GM21786 (cell line): ENCODE results near the gene NT5DC4.
"Not testable (repeated sequence)": the region's sequence is repeated elsewhere in the genome, so short reads cannot be mapped to it uniquely, and the experiment has no call there.

Source experiments
- ATAC-seq: cut with Tn5 transposase; IDR thresholded peaks from one replicate; pipeline ENCODE4 v1.9.1; 2021; ENCODE audit not compliant: unreplicated experiment

Gene NT5DC4

DNA sequence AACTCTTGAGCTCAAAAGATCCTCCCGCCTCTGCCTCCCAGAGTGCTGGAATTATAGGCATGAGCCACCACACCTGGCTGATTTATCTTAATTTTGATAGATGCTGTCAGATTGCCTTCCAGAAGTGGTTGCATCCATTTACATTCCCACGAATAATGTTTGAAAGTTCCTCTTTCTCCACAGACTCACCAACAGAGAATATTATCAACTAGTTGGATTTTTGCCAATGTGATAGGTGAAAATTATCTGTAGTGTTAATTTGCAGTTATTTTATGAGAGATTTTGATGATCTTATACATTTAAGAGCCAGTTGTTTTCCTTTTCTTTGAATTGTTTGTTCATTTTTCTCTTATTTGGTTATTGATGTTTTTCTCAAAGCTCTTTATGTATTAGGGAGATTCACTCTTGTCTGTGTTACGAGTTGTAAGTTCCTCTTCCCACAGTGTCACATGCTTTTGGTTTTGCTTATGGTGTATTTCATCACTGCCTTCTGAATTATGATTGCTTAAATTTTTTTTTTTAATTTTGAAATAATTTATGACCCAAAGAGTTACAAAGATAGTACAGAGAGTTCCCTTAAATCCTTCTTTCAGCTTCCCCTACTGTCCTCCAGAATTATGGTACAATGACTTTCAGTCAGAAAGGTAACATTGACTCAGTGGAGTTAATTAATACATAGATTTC lies 20.7 kb upstream of the NT5DC4 start:
- ATAC-seq, result no peak

DNA sequence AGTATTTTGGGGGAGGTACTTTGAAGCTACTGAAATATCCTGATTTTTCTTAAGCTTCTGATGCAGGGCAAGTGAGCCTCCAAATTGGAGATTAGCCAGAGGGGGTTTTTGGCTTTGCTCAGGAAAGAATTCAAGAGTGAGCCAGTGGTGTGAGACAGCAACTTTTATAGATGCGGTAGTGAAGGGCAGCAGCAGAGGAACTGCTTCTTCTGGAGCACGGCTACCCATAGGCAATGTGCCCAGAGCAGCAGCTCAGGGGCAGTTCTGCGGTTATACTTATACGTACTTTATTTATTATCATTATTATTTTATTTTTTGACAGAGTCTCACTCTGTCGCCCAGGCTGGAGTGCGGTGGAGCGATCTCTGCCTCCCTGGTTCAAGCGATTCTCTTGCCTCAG lies 19.8 kb upstream of the NT5DC4 start:
- ATAC-seq, result no peak

DNA sequence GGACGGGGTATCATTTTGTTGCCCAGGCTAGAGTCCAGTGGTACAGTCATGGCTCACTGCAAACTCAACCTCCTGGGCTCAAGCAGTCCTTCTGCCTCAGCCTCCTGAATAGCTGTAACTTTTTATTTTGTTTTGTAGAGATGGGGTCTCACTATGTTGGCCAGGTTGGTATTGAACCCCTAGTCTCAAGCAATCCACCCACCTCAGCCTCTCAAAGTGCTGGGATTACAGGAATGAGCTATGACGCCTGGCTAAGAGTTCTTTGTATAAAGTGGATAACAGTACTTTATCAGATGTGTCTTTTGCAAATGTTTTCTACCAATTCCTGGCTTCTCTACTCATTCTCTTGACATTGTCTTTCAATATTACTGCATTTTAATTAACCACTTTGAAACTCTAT lies 17.1 kb upstream of the NT5DC4 start:
- no peak for ATAC-seq

DNA sequence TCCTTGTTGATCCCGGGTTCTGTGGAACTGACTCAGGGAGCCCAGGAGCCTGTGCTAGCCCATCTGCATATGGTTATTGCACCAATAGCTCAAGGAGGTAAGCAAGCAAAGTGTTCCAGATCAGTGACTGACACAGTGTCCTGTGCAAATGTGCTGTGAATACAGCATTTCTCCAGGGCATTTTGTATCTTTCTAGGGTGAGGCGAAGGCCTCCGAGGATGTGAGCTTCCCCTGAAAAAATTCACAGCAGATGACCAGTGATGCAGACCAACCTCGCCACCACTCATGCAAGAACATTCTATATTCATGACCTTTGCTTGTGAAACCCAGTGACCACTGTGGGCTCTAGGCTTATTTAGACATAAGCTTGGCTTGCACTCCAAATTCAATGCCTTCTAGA lies 15.2 kb upstream of the NT5DC4 start:
- no peak for ATAC-seq

DNA sequence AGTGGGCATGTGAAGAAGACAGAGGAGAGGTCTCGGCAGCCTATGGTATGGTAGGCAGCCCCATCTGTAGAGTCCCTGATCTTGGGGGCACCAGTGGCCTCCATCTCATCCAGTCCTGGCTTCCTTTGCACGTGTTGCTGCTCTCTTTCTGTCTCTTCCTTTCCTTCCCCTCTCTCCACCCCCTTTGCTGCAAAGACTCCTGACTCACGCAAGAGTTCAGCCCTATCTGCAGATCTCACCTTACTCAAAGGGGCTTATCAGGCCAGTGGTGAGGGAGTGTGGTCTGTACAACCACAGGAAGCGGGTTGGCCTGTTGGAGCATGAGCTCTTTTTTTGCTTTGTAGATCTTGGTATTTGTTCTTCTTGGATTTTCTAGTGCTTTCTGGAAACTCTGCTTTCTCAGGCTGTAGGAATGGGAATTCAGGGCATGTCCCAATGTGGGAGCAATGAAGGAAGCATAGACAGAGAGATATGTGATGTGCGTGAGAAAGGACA lies 14.6 kb upstream of the NT5DC4 start:
- no peak for ATAC-seq

DNA sequence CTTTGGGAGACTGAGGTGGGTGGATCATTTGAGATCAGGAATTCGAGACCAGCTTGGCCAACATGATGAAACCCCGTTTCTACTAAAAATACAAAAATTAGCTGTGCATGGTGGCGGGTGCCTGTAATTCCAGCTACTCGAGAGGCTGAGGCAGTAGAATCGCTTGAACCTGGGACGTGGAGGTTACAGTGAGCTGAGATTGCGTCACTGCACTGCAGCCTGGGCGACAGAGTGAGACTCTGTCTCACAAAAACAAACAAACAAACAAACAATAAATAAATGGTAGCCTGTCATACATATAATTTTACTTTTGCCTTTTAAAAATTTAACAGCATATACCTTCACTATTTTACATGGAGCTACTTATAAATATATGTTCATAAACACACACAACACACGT lies 13.9 kb upstream of the NT5DC4 start:
- ATAC-seq, result not testable (repeated sequence)

DNA sequence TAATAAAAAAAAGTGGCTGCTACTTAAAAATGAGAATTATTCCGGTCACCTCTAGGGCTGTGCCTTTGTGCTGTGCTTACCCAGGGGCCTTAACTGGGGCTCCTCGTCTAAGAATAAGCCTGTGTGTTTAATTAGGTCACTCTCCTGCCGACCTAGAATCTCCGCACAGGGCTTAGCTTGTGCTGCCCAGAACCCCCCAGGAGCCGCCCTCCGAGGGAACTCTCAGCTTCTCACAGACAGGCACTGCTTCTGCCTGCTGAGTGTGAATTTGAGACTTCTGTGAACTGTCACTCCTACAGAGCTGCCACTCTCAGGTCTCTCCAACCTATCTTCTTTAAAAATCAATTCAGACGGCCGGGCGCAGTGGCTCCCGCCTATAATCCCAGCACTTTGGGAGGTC lies 11.9 kb upstream of the NT5DC4 start:
- ATAC-seq, result no peak

DNA sequence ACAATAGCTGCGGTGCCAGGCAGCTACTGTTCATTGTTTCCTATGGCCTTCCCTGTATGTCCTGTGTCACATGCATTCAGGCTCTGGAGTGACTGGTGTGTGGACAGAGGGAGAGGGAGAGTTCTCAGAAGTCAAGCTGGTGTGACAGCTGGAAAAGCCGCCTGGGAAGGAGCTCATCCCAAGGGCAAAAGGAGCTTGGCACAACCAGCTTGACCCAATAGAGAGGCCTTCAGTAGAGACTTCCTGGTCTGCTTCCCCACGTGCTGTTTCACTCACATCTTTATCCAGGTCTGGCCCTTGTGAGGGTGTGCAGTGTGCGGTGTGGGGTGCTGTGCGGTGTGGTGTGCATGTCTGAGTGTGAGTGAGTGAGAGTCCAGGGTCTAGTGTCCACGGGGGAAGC lies 11.1 kb upstream of the NT5DC4 start:
- ATAC-seq, result no peak

DNA sequence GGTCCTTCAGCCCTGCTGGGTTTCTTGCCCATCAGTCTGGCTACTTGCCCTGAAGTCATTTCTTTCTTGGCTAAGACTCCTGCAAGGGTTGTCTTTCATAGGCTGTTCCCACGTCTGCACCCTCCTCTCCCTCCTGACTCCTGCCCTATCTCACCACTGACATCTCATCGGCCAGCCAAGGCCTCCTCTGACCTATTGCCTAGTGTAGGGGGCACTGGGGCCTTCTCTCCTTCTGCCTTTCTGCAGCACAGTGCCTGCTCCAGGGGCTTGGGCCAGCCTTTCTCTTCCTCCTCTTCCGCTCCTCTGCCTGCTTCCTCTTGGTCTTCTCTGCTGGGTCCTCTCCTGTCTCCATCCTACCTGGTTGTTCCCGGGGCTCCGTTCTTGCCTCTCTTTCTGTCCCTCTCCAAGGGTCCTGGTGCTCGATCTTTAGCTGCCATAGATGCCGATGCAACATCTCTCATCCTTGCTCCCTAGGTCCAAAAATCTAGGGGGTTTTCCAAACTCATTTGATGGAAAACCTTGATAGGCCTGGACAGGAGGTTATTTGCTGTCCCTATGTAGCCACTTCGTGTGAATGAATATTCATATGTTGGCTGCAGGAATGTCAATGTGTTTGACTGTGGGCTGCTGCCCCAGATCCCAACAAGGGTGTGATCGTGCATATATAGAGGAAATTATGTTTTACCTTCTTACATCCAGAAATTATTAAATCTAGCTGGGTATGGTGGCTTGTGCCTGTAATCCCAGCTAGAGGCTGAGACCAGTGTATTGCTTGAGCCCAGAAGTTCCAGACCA lies 9.7 kb upstream of the NT5DC4 start:
- ATAC-seq, result no peak

DNA sequence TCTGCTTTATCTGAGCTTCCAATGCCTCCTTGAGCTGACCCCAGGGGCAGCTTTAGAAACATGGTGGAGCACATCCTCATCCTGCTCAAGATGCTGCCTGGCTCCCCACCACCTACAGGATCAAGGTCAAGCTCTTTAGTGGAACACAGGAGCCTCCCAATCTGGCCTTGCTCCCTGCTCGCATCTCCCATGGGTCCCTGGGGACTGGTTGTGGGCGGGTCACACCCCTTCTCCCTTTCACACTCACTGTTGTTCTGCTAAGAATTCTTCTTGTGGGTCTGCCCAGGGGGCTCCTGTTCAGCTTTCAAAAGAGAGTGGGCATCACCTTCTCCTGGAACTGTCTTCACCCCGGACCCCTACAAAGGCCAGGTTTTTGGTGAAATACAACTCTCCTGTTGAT lies 8.4 kb upstream of the NT5DC4 start:
- no peak for ATAC-seq

DNA sequence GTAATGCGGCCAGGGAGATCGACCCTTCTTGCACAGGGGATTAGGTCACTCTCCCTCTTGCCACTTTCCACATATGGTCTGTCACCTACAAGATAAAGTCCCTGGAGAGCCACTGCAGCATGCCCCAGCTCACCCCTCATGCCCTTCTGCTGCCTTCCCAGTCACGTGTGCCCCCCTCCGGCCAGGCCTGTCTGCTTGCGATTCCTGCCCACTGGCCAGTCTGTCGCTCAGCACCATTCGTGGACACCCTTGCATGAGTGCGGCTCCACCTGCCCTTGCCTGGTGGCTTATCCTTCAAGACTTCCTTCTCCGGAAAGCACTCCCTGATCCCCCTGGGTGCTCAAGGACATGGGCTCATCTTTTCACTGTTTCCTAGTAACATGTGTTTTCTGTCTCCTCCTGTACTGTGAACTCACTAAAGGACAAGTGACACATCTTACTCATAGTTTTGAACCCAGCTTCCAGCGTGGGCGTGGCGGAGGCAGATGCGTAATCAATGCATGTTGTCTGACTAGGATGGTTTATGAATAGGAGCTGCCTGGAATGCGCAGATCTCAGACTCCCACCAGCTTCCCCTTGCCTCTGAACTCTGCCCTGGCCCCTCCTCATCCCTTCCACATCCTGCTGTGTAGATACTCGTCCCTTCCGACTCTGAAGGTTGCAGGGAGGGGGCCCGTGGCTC lies 7.8 kb upstream of the NT5DC4 start:
- ATAC-seq, result no peak

DNA sequence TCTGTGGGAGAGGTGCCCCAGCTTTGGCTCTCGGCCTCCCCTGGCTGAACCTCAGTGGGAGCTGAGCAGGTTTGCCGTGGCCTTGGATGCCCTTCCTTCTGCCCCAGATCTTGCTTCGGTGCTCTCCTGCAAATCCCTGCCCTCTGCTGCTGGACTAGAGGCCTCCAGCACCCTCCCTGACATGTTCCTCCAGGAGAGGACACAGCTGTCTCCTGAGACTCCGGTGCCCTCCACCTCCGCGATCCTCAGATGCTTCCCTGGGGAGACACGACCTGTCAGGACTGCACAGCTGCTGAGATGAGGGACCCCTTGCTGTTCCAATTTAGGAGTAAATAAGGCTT lies 7.3 kb upstream of the NT5DC4 start:
- ATAC-seq, result no peak

DNA sequence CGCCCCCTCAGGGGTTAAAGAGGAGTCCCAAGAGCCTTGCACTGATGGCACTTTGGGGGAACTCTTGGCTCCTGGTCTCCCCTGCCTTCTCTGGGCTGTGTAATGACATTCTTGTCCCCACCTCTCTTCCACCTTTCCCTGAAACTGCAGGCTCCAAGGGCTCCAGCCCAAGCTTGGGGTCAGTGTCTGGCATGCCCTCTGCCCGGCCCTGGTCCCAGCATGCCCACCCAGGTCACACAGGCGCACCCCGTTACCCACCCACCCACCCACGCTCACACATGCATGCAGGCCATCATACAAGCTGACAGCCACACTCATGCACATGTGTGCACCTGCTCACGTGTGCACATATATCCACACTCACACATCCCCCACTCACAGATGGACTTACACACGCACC lies 6.9 kb upstream of the NT5DC4 start:
- no peak for ATAC-seq

DNA sequence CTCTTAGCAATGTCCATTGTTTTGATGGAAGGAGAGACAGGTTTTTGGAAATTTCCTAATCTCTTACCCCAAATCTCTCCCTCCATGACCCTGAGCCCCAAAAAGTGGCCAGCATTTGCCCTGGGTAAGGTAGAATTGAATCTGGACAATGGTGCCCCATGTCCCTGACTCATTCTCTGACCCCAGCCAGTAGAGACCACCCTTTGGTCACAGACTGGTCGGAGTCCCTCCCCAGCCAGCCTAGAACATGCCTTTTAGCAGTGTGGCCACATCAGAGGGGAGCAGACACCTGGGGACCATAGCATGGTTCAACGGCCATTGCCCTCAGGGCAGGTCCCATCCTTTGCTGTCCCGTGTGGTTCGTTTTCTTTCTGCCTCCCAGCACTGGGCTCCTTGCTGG lies 6.5 kb upstream of the NT5DC4 start:
- no peak for ATAC-seq

DNA sequence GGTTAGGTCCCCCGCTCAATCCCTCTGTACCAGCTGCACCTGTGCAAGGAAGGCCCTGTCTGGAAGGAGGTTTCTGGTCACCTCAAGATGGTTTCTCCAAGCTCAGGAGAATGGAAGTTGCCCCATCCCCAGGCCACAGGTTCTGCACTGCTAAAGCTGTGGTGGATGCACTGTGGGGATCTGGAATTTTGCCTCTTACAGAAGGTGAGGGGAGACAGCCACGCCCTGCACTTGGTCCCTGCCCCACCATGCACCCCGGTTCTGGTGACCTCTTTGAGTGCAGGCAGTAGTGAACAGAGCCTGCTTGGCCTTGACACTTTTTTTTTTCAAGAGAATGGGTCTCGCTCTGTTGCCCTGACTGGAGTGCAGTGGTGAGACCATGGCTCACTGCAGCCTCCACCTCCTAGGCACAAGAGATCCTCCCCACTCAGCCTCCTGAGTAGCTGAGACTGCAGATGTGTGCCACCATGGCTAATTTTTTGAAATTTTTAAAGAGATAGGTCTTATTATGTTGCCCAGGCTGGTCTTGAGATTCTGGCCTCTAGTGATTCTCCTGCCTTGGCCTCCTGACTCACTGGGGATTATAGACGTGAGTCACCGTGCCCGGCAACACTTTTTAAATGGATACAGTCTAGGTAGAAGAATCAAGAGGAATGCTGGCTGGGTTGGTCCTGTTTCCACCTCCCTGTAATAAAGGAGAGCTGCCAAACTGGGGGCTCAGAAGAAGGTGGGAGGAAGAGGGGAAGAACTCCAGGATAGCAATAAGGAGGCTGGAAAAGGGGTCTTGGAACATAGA lies 5.8 kb upstream of the NT5DC4 start:
- ATAC-seq, result no peak

DNA sequence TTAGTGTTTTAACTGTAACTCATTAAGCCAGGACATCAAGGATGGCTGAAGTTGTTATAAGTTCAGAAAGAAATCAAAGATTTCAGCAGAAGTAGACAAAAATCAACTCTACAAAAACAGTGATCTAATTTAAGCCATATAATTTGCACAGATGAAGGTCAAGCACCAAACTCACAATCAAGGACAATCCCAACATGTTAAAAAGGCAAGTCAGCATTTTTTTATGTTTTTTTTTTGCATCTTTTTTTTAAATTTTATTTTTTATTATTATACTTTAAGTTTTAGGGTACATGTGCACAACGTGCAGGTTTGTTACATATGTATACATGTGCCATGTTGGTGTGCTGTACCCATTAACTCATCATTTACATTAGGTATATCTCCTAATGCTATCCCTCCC lies 4.7 kb upstream of the NT5DC4 start:
- not testable (repeated sequence) for ATAC-seq

DNA sequence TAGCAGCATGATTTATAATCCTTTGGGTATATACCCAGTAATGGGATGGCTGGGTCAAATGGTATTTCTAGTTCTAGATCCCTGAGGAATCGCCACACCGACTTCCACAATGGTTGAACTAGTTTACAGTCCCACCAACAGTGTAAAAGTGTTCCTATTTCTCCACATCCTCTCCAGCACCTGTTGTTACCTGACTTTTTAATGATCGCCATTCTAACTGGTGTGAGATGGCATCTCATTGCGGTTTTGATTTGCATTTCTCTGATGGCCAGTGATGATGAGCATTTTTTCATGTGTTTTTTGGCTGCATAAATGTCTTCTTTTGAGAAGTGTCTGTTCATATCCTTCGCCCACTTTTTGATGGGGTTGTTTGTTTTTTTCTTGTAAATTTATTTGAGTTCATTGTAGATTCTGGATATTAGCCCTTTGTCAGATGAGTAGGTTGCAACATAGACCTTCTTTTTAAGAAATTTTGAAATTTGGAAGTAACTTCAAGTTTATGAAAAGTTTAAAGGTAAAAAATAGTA lies 3.9 kb upstream of the NT5DC4 start:
- ATAC-seq, result not testable (repeated sequence)

DNA sequence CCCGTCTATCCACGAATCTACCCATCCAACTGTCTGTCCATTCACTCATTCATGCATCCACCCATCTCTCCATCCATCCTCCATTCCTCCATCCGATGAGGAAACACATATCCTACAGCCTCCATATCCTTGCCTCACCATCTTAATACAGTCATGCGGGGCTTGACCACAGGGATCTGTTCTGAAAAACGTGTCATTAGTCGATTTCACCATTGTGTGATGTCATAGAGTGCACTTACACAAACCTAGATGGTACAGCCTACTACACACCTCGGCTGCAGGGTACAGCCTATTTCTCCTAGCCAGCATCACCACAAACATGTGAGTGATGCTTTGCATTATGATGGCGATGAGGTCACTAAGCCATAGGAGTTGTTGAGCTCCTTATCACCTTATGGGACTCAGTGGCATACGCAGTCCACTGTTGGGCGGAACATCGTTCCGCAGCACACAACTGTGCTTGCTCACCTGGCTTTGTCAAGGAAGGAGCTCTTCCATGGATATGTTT lies 1.9 kb upstream of the NT5DC4 start:
- no peak for ATAC-seq

DNA sequence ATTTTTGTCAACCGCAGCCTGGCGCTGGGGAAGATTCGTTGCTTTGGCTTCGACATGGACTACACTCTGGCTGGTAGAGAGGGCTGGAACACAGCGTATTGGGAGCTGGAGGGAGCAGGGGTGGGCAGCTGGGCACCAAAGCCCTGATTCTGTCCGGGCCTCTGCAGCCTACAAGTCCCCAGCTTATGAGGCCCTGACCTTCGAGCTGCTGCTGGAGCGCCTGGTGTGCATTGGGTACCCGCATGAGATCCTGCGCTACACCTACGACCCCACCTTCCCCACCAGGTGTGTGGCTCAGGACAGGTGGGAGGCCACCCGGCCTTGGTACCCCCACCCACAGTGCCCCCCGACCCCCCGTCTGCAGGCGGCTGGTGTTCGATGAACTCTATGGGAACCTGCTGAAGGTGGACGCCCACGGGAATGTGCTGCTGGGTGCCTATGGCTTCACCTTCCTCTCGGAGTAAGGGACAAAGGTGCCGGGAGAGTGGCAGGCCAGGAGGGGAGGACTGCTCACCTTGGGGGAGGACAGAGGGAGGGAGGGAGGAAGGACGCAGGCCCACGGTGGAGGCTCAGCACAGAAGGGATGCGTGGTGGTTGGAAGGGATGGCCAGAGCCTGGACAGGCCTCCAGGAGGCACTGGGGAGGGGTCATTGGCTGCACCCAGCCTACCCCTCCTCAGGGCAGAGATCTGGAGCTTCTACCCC lies 1.2 kb downstream of the NT5DC4 start:
- ATAC-seq, result no peak

DNA sequence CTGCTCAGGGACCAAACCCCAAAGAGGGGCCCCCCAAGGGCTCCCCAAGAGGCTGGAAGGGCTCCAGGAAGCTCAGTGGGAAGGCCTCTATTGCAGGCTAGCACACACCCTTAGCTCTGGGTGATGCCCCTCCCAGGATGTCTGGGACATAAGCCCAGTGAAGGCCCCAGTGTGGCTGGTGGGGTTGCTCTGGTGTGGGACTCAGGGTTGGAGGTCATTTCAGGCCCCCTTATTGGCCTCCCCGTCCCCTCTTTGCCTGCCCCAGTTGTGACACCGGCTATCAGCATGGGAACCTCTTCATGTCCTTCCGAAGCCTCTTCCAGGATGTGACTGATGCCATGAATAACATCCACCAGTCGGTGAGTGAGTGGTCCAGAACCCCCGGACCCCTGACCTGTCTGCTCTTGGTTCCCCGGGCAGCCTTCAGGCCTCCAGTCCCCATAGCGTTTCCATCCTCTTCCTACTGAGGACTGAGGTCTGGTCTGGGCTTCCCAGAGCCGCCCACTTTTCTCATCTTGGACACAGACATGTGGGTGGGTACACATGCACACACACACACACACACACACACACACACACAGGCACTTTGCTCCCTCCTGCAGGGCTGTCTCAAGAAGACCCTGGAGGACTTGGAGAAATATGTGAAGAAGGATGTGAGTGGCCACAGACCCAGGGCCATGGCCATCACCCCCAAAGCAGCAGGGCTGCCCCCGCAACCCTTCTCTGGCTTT lies 2.2 kb downstream of the NT5DC4 start:
- no peak for ATAC-seq
